HL-60 (cell line): ENCODE results near the gene ARHGAP32.

ENCODE experiments used
- CTCF ChIP-seq: IDR thresholded peaks from one replicate; pipeline ENCODE4 v1.5.1; 2011; ENCODE audit warnings: low read length, control low read depth, inconsistent platforms; ENCODE audit not compliant: insufficient read depth
- POLR2AphosphoS5 ChIP-seq: IDR thresholded peaks from 2 replicates; pipeline ENCODE4 v1.6.1; 2012; ENCODE audit warnings: low read depth
- REST ChIP-seq: IDR thresholded peaks from 2 replicates; pipeline ENCODE4 v1.6.1; 2012; ENCODE audit warnings: low read depth; ENCODE audit not compliant: insufficient replicate concordance

GRCh38 chr11:128926000-128926399 is 266.1 kb downstream of the ARHGAP32 start:
- TF ChIP-seq POLR2AphosphoS5 (no peak), CTCF (no peak), REST (no peak)
